ENCODE results near the gene MARCHF7. TPM values are rescaled to one million over a fixed set of nuclear protein-coding genes. Genes with fewer than 3 reads are reported as not detected.
A peak's percentile ranks its signal among the peaks of the same experiment; 100 is the strongest.

MARCHF7 gene
- total and polyA plus RNA-seq, 8 donors = 4.9 to 150 (median 42.6) TPM

DNA sequence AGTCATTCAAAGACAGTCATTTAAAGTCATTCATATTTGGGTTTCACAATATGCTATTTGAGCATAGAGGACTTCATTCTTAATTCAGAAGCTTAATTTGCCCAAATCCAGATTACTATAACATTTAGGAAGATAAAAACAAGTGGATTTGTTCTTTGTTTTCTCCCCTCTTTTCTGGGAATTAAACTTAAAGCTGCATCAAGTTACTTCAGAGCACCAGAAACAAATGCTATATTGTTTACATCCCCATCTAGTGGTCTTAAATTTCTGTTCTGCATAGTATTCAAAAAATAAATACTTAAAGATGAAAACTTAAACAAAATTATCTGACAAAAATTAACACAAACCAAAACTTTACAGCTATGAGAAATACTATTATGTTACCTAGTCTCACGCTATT lies 34.7 kb upstream of the MARCHF7 start:
- Histone ChIP-seq H3K27me3 (no peaks in the 10 kb centered on the region), H3K36me3 (no peaks in the 10 kb centered on the region), H3K4me3 (no peak overlapping the region), H3K27ac (no peak overlapping the region), H3K4me1 (no peaks in the 10 kb centered on the region), H3K9me3 (no peaks in the 10 kb centered on the region)
- TF ChIP-seq POLR2A (IDR thresholded peaks at IDR 0.05) = no peak
- TF ChIP-seq CTCF (IDR thresholded peaks at IDR 0.05) = peak in 2 of 7 experiments; percentile 14 to 18
- 87 to 93% (median 88%) methylated on average over 1 of the region's 1 CpG for WGBS, 5 donors
- DNase-seq = peak in 1 of 2 donors; percentile 19
- intact Hi-C loops (cut with DNase I; ENCODE audit: low total_unique reads) = no loop called here

- no peaks in the 10 kb centered on the region for H3K27me3 ChIP-seq
- WGBS, 5 donors = 93 to 98% (median 96%) methylated on average over 2 of the region's 2 CpGs
- no peak for TF ChIP-seq POLR2AphosphoS5 (IDR thresholded peaks at IDR 0.05)
- TF ChIP-seq EP300 (IDR thresholded peaks at IDR 0.05) = no peak
- no peak for TF ChIP-seq POLR2A (IDR thresholded peaks at IDR 0.05)
- TF ChIP-seq CTCF (IDR thresholded peaks at IDR 0.05) = no peak
- no peak for DNase-seq
- no peaks in the 10 kb centered on the region for H3K36me3 ChIP-seq
- no peaks in the 10 kb centered on the region for H3K9me3 ChIP-seq
- intact Hi-C loops (cut with DNase I; ENCODE audit: low total_unique reads) = no loop called here
- H3K4me1 ChIP-seq = no peaks in the 10 kb centered on the region
- no peak overlapping the region for H3K4me3 ChIP-seq
- H3K27ac ChIP-seq = no peak overlapping the region
Measured at GRCh38 chr2:159680692-159681091, 31.6 kb upstream of the MARCHF7 start.

DNA sequence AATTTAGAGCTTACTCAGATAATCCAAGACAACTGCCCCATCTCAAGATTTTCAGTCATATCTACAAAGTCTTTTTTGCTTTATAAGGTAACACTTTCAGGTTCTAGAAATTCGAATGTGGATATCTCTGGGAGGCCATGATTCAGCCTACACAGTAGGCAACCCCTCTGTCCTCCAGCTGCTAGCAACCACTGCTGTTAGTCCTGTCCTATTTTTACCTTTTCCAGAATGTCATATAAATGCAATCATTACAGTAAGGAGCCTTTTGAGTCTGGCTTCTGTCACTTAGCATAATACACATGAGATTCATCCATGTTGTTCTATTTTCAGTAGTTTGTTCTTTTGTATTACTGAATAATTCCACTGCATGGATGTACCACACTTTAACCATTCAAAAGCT lies 28.5 kb upstream of the MARCHF7 start:
- no peak for TF ChIP-seq POLR2A (IDR thresholded peaks at IDR 0.05)
- TF ChIP-seq CTCF (IDR thresholded peaks at IDR 0.05) = no peak
- TF ChIP-seq EP300 (IDR thresholded peaks at IDR 0.05) = no peak
- no peak for TF ChIP-seq POLR2AphosphoS5 (IDR thresholded peaks at IDR 0.05)
- no peak for DNase-seq
- Histone ChIP-seq H3K9me3 (no peaks in the 10 kb centered on the region), H3K4me3 (no peak overlapping the region), H3K27ac (no peak overlapping the region), H3K4me1 (no peaks in the 10 kb centered on the region), H3K36me3 (no peaks in the 10 kb centered on the region), H3K27me3 (no peaks in the 10 kb centered on the region)
- intact Hi-C loops (cut with DNase I; ENCODE audit: low total_unique reads) = no loop called here
- WGBS, 5 donors = 71 to 85% (median 83%) methylated on average over 1 of the region's 1 CpG

- H3K4me3 ChIP-seq = no peak overlapping the region
- H3K4me1 ChIP-seq = no peaks in the 10 kb centered on the region
- H3K27ac ChIP-seq = no peak overlapping the region
- no peaks in the 10 kb centered on the region for H3K9me3 ChIP-seq
- no peaks in the 10 kb centered on the region for H3K27me3 ChIP-seq
- no peak for DNase-seq
- H3K36me3 ChIP-seq = no peaks in the 10 kb centered on the region
- intact Hi-C loops (cut with DNase I; ENCODE audit: low total_unique reads) = no loop called here
- no peak for TF ChIP-seq CTCF (IDR thresholded peaks at IDR 0.05)
- no peak for TF ChIP-seq EP300 (IDR thresholded peaks at IDR 0.05)
- no peak for TF ChIP-seq POLR2A (IDR thresholded peaks at IDR 0.05)
Measured at GRCh38 chr2:159684796-159685195, 27.5 kb upstream of the MARCHF7 start.

All from stomach (tissue), 9 donors.